Vagina (tissue), 2 donors: ENCODE results near the gene DEFB124. TPM values are rescaled to one million over a fixed set of nuclear protein-coding genes. Genes with fewer than 3 reads are reported as not detected.

Experiments used
- DNase-seq, 2 donors: peaks; one replicate each; pipeline ENCODE4 v3.0.0-alpha.2; 2017; ENCODE audit errors: extremely low spot score in 2 of 2
- H3K27ac ChIP-seq: fragments of 200-600 bp; sonication (generic); one replicate; pipeline ENCODE4 v1.5.1; 2019
- H3K27me3 ChIP-seq: fragments of 200-600 bp; sonication (generic); one replicate; pipeline ENCODE4 v1.5.1; 2019
- H3K36me3 ChIP-seq, 2 donors: fragments of 200-600 bp; sonication (generic); one replicate each; pipeline ENCODE4 v1.5.1; 2017 to 2019
- H3K4me1 ChIP-seq: fragments of 200-600 bp; sonication (generic); one replicate; pipeline ENCODE4 v1.5.1; 2019
- H3K4me3 ChIP-seq, 2 donors: fragments of 200-600 bp; sonication (generic); 1 replicate in 1 of 2; 2 replicates in 1 of 2; pipeline ENCODE4 v1.5.1; 2016 to 2019
- H3K9me3 ChIP-seq: fragments of 200-600 bp; sonication (generic); one replicate; pipeline ENCODE4 v1.5.1; 2019
- CTCF ChIP-seq, 3 experiments: fragments of 450-650 bp in 2 of 3; fragments of 200-600 bp in 1 of 3; sonication (generic) in 1 of 3; IDR thresholded peaks; one replicate each; pipeline ENCODE4 v1.5.1; 2017 to 2019; ENCODE audit warnings: antibody characterized with exemption in 3 of 3, mild to moderate bottlenecking in 2 of 3, moderate library complexity in 2 of 3
- POLR2A ChIP-seq, 2 donors: fragments of 450-650 bp; IDR thresholded peaks; one replicate each; pipeline ENCODE4 v1.6.1; 2017; ENCODE audit warnings: antibody characterized with exemption in 2 of 2, mild to moderate bottlenecking in 2 of 2, moderate library complexity in 2 of 2
- POLR2AphosphoS5 ChIP-seq, 2 donors: sonication (generic); formaldehyde crosslinking; IDR thresholded peaks; one replicate each; pipeline ENCODE4 v1.9.0; 2017; ENCODE audit warnings: antibody characterized with exemption in 2 of 2, mild to moderate bottlenecking in 2 of 2, low read depth in 1 of 2; ENCODE audit not compliant: insufficient read depth in 1 of 2
- intact Hi-C: fragments of 100-400 bp; cut with DNase I; formaldehyde crosslinking; loops from one replicate; pipeline ENCODE4 v1.15.1; 2023
- total RNA-seq: library from RNA; depleted of rRNA; stranded (reverse); fragments of >200 nt; gene quantifications from one replicate; pipeline ENCODE4 v1.2.3, GENCODE V29; 2016

Gene DEFB124
- total RNA-seq, 1 donor from 2014 or later = not detected

GRCh38 chr20:31497838-31498540 lies 23.1 kb upstream of the DEFB124 start:
- DNase-seq = no peak
- Histone ChIP-seq H3K27me3 (no peaks in the 10 kb centered on the region), H3K9me3 (no peaks in the 10 kb centered on the region), H3K36me3 (no peaks in the 10 kb centered on the region), H3K27ac (peak overlapping the region; percentile 68), H3K4me3 (no peak overlapping the region), H3K4me1 (peaks cover 19% of the 10 kb centered on the region)
- no peak for TF ChIP-seq POLR2A (IDR thresholded peaks at IDR 0.05)
- TF ChIP-seq POLR2AphosphoS5 (IDR thresholded peaks at IDR 0.05; ENCODE audit: insufficient read depth in 1 of 2, low read depth in 1 of 2) = no peak
- TF ChIP-seq CTCF (IDR thresholded peaks at IDR 0.05) = no peak
- intact Hi-C loops = no loop called here

- TF ChIP-seq POLR2AphosphoS5 (IDR thresholded peaks at IDR 0.05; ENCODE audit: insufficient read depth in 1 of 2, low read depth in 1 of 2) = peak in 1 of 2 donors; percentile 77
- TF ChIP-seq POLR2A (IDR thresholded peaks at IDR 0.05) = no peak
- no peak for DNase-seq
- H3K4me3 ChIP-seq = peak overlapping the region; percentile 21 to 41
- no peaks in the 10 kb centered on the region for H3K36me3 ChIP-seq
- peak overlapping the region; percentile 68 for H3K27ac ChIP-seq
- peaks cover 19% of the 10 kb centered on the region for H3K4me1 ChIP-seq
- no peaks in the 10 kb centered on the region for H3K9me3 ChIP-seq
- intact Hi-C loops = no loop called here
- H3K27me3 ChIP-seq = no peaks in the 10 kb centered on the region
Observed at GRCh38 chr20:31496761-31497295, 21.9 kb upstream of the DEFB124 start.

- Histone ChIP-seq H3K4me3 (no peak overlapping the region), H3K9me3 (no peaks in the 10 kb centered on the region), H3K36me3 (no peaks in the 10 kb centered on the region), H3K4me1 (peaks cover 19% of the 10 kb centered on the region), H3K27me3 (no peaks in the 10 kb centered on the region), H3K27ac (no peak overlapping the region)
- intact Hi-C loops = no loop called here
- DNase-seq = no peak
- TF ChIP-seq CTCF (IDR thresholded peaks at IDR 0.05) (no peak), POLR2A (IDR thresholded peaks at IDR 0.05) (no peak), POLR2AphosphoS5 (IDR thresholded peaks at IDR 0.05; ENCODE audit: insufficient read depth in 1 of 2, low read depth in 1 of 2) (no peak)
Observed at GRCh38 chr20:31494131-31494530, 19.2 kb upstream of the DEFB124 start.

- Histone ChIP-seq H3K9me3 (no peaks in the 10 kb centered on the region), H3K4me1 (no peaks in the 10 kb centered on the region), H3K4me3 (no peak overlapping the region), H3K36me3 (no peaks in the 10 kb centered on the region), H3K27ac (no peak overlapping the region), H3K27me3 (no peaks in the 10 kb centered on the region)
- TF ChIP-seq CTCF (IDR thresholded peaks at IDR 0.05) (no peak), POLR2AphosphoS5 (IDR thresholded peaks at IDR 0.05; ENCODE audit: insufficient read depth in 1 of 2, low read depth in 1 of 2) (no peak), POLR2A (IDR thresholded peaks at IDR 0.05) (no peak)
- no peak for DNase-seq
- intact Hi-C loops = no loop called here
Observed at GRCh38 chr20:31490752-31491151, 15.8 kb upstream of the DEFB124 start.

GRCh38 chr20:31489152-31489551 lies 14.2 kb upstream of the DEFB124 start:
- no peak overlapping the region for H3K27ac ChIP-seq
- intact Hi-C loops = no loop called here
- TF ChIP-seq CTCF (IDR thresholded peaks at IDR 0.05) (no peak), POLR2A (IDR thresholded peaks at IDR 0.05) (no peak), POLR2AphosphoS5 (IDR thresholded peaks at IDR 0.05; ENCODE audit: insufficient read depth in 1 of 2, low read depth in 1 of 2) (no peak)
- H3K36me3 ChIP-seq = no peaks in the 10 kb centered on the region
- H3K27me3 ChIP-seq = no peaks in the 10 kb centered on the region
- no peak for DNase-seq
- H3K9me3 ChIP-seq = no peaks in the 10 kb centered on the region
- no peaks in the 10 kb centered on the region for H3K4me1 ChIP-seq
- H3K4me3 ChIP-seq = no peak overlapping the region
